ENCODE data around the gene DLG2.

The DLG2 gene

DNA sequence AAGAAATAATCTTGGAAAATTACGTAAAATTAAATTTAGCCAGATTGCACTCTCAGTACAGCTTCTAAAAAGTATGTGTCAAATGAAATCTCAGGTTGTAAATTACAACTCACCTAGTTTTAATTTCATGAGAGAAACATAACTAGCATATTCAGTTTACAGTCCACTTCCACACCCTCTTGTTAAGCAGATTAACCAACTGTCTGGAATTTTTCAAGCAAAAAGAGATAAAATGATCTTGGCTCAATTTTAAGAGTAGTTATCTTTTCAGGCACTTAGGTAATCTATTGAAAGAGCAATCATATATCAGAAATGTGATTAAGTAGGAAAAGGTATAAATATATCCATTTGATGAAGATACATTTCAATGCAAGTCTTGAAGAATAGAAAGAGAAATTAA, 1412.6 kb downstream of the DLG2 start:
- H3K4me2 ChIP-seq (ENCODE audit: low read length) = no peak overlapping the region
- no peaks in the 10 kb centered on the region for H3K27me3 ChIP-seq (ENCODE audit: low read depth, low read length)
- H3K9ac ChIP-seq (ENCODE audit: low read length) = no peak overlapping the region
- no peaks in the 10 kb centered on the region for H3K9me3 ChIP-seq (ENCODE audit: insufficient read depth, low read length)
- no peak overlapping the region for H2AFZ ChIP-seq (ENCODE audit: low read depth, low read length)
- no peak overlapping the region for H3K27ac ChIP-seq (ENCODE audit: low read length)
- TF ChIP-seq, protein P1, sequence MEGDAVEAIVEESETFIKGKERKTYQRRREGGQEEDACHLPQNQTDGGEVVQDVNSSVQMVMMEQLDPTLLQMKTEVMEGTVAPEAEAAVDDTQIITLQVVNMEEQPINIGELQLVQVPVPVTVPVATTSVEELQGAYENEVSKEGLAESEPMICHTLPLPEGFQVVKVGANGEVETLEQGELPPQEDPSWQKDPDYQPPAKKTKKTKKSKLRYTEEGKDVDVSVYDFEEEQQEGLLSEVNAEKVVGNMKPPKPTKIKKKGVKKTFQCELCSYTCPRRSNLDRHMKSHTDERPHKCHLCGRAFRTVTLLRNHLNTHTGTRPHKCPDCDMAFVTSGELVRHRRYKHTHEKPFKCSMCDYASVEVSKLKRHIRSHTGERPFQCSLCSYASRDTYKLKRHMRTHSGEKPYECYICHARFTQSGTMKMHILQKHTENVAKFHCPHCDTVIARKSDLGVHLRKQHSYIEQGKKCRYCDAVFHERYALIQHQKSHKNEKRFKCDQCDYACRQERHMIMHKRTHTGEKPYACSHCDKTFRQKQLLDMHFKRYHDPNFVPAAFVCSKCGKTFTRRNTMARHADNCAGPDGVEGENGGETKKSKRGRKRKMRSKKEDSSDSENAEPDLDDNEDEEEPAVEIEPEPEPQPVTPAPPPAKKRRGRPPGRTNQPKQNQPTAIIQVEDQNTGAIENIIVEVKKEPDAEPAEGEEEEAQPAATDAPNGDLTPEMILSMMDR (IDR thresholded peaks at IDR 0.05; ENCODE audit: low read depth, low read length) = no peak
- no peaks in the 10 kb centered on the region for H3K36me3 ChIP-seq (replicated peaks; ENCODE audit: low read depth, low read length)
- no peak overlapping the region for H3K4me3 ChIP-seq (ENCODE audit: low read length)
- H3K4me1 ChIP-seq (ENCODE audit: low read length) = peaks cover 6% of the 10 kb centered on the region; the same call in 1 of the 2 replicates
- no peaks in the 10 kb centered on the region for H4K20me1 ChIP-seq (ENCODE audit: insufficient read depth, low read length)
- H3K79me2 ChIP-seq (ENCODE audit: low read length) = no peaks in the 10 kb centered on the region

DNA sequence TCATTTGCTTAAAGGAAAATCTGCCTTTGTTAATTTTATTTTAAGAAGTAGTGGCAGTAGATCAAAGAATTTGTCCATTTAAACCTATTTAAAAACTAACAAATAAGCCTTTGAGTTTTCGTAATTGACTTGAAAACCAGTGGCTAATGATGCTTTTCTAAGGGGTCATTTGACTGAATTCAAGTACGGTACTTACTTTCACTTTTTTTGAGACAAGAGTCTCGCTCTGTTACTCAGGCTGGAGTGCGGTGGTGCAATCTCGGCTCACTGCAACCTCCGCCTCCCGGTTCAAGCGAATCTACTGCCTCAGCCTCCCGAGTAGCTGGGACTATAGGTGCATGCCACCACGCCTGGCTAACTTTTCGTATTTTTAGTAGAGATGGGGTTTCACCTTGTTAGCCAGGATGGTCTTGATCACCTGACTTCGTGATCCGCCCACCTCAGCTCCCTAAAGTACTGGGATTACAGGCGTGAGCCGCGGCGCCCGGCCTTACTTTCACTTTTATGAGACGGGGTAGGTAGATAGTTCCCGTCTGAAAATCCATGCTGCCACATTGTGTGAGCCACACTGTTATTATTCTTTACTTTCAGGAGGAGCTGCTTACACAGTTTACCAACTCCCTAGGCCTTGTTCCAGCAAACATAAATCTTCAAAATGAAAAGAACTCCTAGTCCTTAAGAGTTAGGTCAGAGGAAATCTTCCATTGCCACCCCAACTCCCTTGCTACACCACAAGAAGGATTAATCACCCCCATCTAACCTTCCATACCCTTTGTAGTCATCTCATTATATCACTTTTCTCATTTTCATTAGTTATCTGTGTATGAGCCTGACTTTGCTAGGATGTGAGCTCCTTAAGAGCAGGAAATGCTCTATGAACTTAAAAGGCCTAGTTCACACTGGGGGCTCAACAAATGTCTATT, 1414.4 kb downstream of the DLG2 start:
- Histone ChIP-seq H3K27ac (ENCODE audit: low read length) (no peak overlapping the region), H3K79me2 (ENCODE audit: low read length) (no peaks in the 10 kb centered on the region)
- TF ChIP-seq, protein P1 (IDR thresholded peaks at IDR 0.05; ENCODE audit: low read depth, low read length) = no peak
- no peak for TF ChIP-seq EZH2phosphoT487 (IDR thresholded peaks at IDR 0.05; ENCODE audit: low read depth)

GRCh38 chr11:84211896-84212295, 1415.2 kb downstream of the DLG2 start:
- TF ChIP-seq EZH2phosphoT487 (IDR thresholded peaks at IDR 0.05; ENCODE audit: low read depth) = no peak
- TF ChIP-seq, protein P1 (IDR thresholded peaks at IDR 0.05; ENCODE audit: low read depth, low read length) = no peak
- Histone ChIP-seq H3K4me1 (ENCODE audit: low read length) (peaks cover 6% of the 10 kb centered on the region; the same call in 1 of the 2 replicates), H3K36me3 (replicated peaks; ENCODE audit: low read depth, low read length) (no peaks in the 10 kb centered on the region), H3K4me3 (ENCODE audit: low read length) (no peak overlapping the region), H3K9ac (ENCODE audit: low read length) (no peak overlapping the region), H3K27me3 (ENCODE audit: low read depth, low read length) (no peaks in the 10 kb centered on the region), H4K20me1 (ENCODE audit: insufficient read depth, low read length) (no peaks in the 10 kb centered on the region), H3K79me2 (ENCODE audit: low read length) (no peaks in the 10 kb centered on the region), H3K9me3 (ENCODE audit: insufficient read depth, low read length) (no peaks in the 10 kb centered on the region), H2AFZ (ENCODE audit: low read depth, low read length) (no peak overlapping the region), H3K4me2 (ENCODE audit: low read length) (no peak overlapping the region), H3K27ac (ENCODE audit: low read length) (no peak overlapping the region)

More for the DNA sequence above, 1414.4 kb downstream of the DLG2 start:
- no peaks in the 10 kb centered on the region for H4K20me1 ChIP-seq (ENCODE audit: insufficient read depth, low read length)
- no peaks in the 10 kb centered on the region for H3K27me3 ChIP-seq (ENCODE audit: low read depth, low read length)
- no peaks in the 10 kb centered on the region for H3K36me3 ChIP-seq (replicated peaks; ENCODE audit: low read depth, low read length)
- H2AFZ ChIP-seq (ENCODE audit: low read depth, low read length) = no peak overlapping the region
- H3K4me3 ChIP-seq (ENCODE audit: low read length) = no peak overlapping the region
- no peak overlapping the region for H3K4me2 ChIP-seq (ENCODE audit: low read length)
- peaks cover 6% of the 10 kb centered on the region; the same call in 1 of the 2 replicates for H3K4me1 ChIP-seq (ENCODE audit: low read length)
- no peaks in the 10 kb centered on the region for H3K9me3 ChIP-seq (ENCODE audit: insufficient read depth, low read length)
- H3K9ac ChIP-seq (ENCODE audit: low read length) = no peak overlapping the region

GRCh38 chr11:84194696-84195095, 1432.4 kb downstream of the DLG2 start:
- Histone ChIP-seq H4K20me1 (ENCODE audit: insufficient read depth, low read length) (no peaks in the 10 kb centered on the region), H3K4me1 (ENCODE audit: low read length) (peaks cover 38% of the 10 kb centered on the region), H3K4me2 (ENCODE audit: low read length) (no peak overlapping the region), H2AFZ (ENCODE audit: low read depth, low read length) (no peak overlapping the region), H3K36me3 (replicated peaks; ENCODE audit: low read depth, low read length) (no peaks in the 10 kb centered on the region), H3K4me3 (ENCODE audit: low read length) (no peak overlapping the region), H3K27me3 (ENCODE audit: low read depth, low read length) (no peaks in the 10 kb centered on the region), H3K9me3 (ENCODE audit: insufficient read depth, low read length) (no peaks in the 10 kb centered on the region), H3K79me2 (ENCODE audit: low read length) (no peaks in the 10 kb centered on the region), H3K9ac (ENCODE audit: low read length) (no peak overlapping the region), H3K27ac (ENCODE audit: low read length) (no peak overlapping the region)
- no peak for TF ChIP-seq EZH2phosphoT487 (IDR thresholded peaks at IDR 0.05; ENCODE audit: low read depth)
- TF ChIP-seq, protein P1 (IDR thresholded peaks at IDR 0.05; ENCODE audit: low read depth, low read length) = no peak
